Calu3 (cell line): ENCODE data around the gene FAM89B. TPM values are rescaled to one million over a fixed set of nuclear protein-coding genes. Genes with fewer than 3 reads are reported as not detected.

ENCODE experiments used
- BruUV-seq: library from RNA; stranded (reverse); fragments of 400-500 nt; replicated peaks from 2 replicates; lab custom pipeline; 2021; lab: Mats Ljungman, UMichigan
- CTCF ChIA-PET: fragments of 300-600 bp; sonication (Branson Sonifier 250); formaldehyde crosslinking; loops from one replicate; lab custom pipeline; 2022; ENCODE audit warnings: antibody characterized with exemption; lab: Charles Lee
- DNase-seq: peaks from one replicate; pipeline ENCODE4 v3.0.0; 2022
- H3K27ac Mint-ChIP-seq: one replicate; pipeline ENCODE4 v1.8.0; 2022; ENCODE audit warnings: mixed read lengths; ENCODE audit not compliant: unreplicated experiment
- H3K27me3 Mint-ChIP-seq: one replicate; pipeline ENCODE4 v1.8.0; 2022; ENCODE audit warnings: mixed read lengths; ENCODE audit not compliant: unreplicated experiment
- H3K36me3 Mint-ChIP-seq: one replicate; pipeline ENCODE4 v1.8.0; 2022; ENCODE audit warnings: mild to moderate bottlenecking, moderate library complexity, mixed read lengths; ENCODE audit not compliant: insufficient read depth, unreplicated experiment
- H3K4me1 Mint-ChIP-seq: one replicate; pipeline ENCODE4 v1.8.0; 2022; ENCODE audit warnings: mild to moderate bottlenecking, low read depth, mixed read lengths; ENCODE audit not compliant: unreplicated experiment
- H3K4me3 Mint-ChIP-seq: one replicate; pipeline ENCODE4 v1.8.0; 2022; ENCODE audit warnings: mild to moderate bottlenecking, low read depth, moderate library complexity, mixed read lengths; ENCODE audit not compliant: unreplicated experiment
- H3K9me3 Mint-ChIP-seq: one replicate; pipeline ENCODE4 v1.8.0; 2022; ENCODE audit warnings: low read depth, mixed read lengths; ENCODE audit not compliant: unreplicated experiment
- CTCF ChIP-seq: fragments of 200-600 bp; IDR thresholded peaks from one replicate; pipeline ENCODE4 v1.8.0; 2022; ENCODE audit warnings: antibody characterized with exemption; ENCODE audit not compliant: unreplicated experiment
- intact Hi-C: fragments of 100-400 bp; cut with micrococcal nuclease; formaldehyde crosslinking; loops from one replicate; pipeline ENCODE4 v1.10.0; 2022; ENCODE audit not compliant: unreplicated experiment
- total RNA-seq: library from RNA; stranded (reverse); gene quantifications from 2 replicates; pipeline ENCODE4 v1.2.3, GENCODE V29; 2022

The FAM89B gene
- total RNA-seq, 1 experiment from 2014 or later, result 29.8 TPM

GRCh38 chr11:65598258-65598699 is 25.9 kb downstream of the FAM89B start:
- no TSS peak for BruUV-seq
- no peak overlapping the region for H3K27ac Mint-ChIP-seq
- no peak for DNase-seq
- H3K4me1 Mint-ChIP-seq, result no peaks in the 10 kb centered on the region
- no peaks in the 10 kb centered on the region for H3K27me3 Mint-ChIP-seq
- CTCF ChIA-PET, result no interaction called here
- no peak overlapping the region for H3K4me3 Mint-ChIP-seq
- no peak for TF ChIP-seq CTCF
- no peaks in the 10 kb centered on the region for H3K9me3 Mint-ChIP-seq
- peaks cover 73% of the 10 kb centered on the region for H3K36me3 Mint-ChIP-seq
- intact Hi-C loops, result no loop called here

- peaks cover 79% of the 10 kb centered on the region for H3K36me3 Mint-ChIP-seq
- intact Hi-C loops, result no loop called here
- no peaks in the 10 kb centered on the region for H3K4me1 Mint-ChIP-seq
- H3K27ac Mint-ChIP-seq, result no peak overlapping the region
- no peaks in the 10 kb centered on the region for H3K9me3 Mint-ChIP-seq
- H3K27me3 Mint-ChIP-seq, result no peaks in the 10 kb centered on the region
- no peak for TF ChIP-seq CTCF
- H3K4me3 Mint-ChIP-seq, result no peak overlapping the region
- BruUV-seq, result no TSS peak
- CTCF ChIA-PET, result no interaction called here
- no peak for DNase-seq
These were observed 27.0 kb downstream of the FAM89B start for GRCh38 chr11:65599216-65599954.

GRCh38 chr11:65599955-65600246 is 27.6 kb downstream of the FAM89B start:
- Mint-ChIP-seq H3K27ac (no peak overlapping the region), H3K27me3 (no peaks in the 10 kb centered on the region), H3K4me3 (no peak overlapping the region), H3K9me3 (no peaks in the 10 kb centered on the region), H3K36me3 (peaks cover 82% of the 10 kb centered on the region), H3K4me1 (no peaks in the 10 kb centered on the region)
- intact Hi-C loops, result no loop called here
- no TSS peak for BruUV-seq
- DNase-seq, result no peak
- CTCF ChIA-PET, result no interaction called here
- no peak for TF ChIP-seq CTCF

- no peak for DNase-seq
- Mint-ChIP-seq H3K36me3 (peaks cover 74% of the 10 kb centered on the region), H3K9me3 (no peaks in the 10 kb centered on the region), H3K4me1 (peaks cover 6% of the 10 kb centered on the region), H3K27me3 (no peaks in the 10 kb centered on the region), H3K27ac (no peak overlapping the region), H3K4me3 (no peak overlapping the region)
- TF ChIP-seq CTCF, result no peak
- no TSS peak for BruUV-seq
- CTCF ChIA-PET, result interaction anchor here (1.3 kb wide), 1 partner anchor 11 kb away, joined by 4 read pairs; the partner anchor contains the start of gene PCNX3
- intact Hi-C loops, result no loop called here
These were observed 31.9 kb downstream of the FAM89B start for GRCh38 chr11:65604258-65604657.
